ENCODE data around the gene RPAIN. TPM values are rescaled to one million over a fixed set of nuclear protein-coding genes. Genes with fewer than 3 reads are reported as not detected.

The RPAIN gene
- total and polyA plus RNA-seq, 10 of the 15 experiments (the other 5 are each of a cell fraction or from before 2014, with no cell fraction given) = 45.8 to 109 (median 70.5) TPM

- TF ChIP-seq BRCA1 (IDR thresholded peaks at IDR 0.05; ENCODE audit: low read depth, low read length) = no peak
- TF ChIP-seq SP1 (IDR thresholded peaks at IDR 0.05; ENCODE audit: low read depth, low read length) = peak; percentile 9
- 0 out of 2 replicates have a peak, but pooled peaks have one; percentile 21 for TF ChIP-seq EED (IDR thresholded peaks at IDR 0.05; ENCODE audit: low read depth)
- peak; percentile 33 to 53; a peak in 1 of 4 replicates for TF ChIP-seq IKZF2 (IDR thresholded peaks at IDR 0.05)
- no peak for TF ChIP-seq ASH2L (IDR thresholded peaks at IDR 0.05; ENCODE audit: borderline replicate concordance, low read depth)
- TF ChIP-seq CHD2 (IDR thresholded peaks at IDR 0.05; ENCODE audit: borderline replicate concordance, low read depth, low read length) = peak; percentile 58; the same call in 1 of the 2 replicates
- no peak for TF ChIP-seq SKIL (IDR thresholded peaks at IDR 0.05; ENCODE audit: low read depth, poor library complexity, severe bottlenecking)
- TF ChIP-seq NKRF (conservative IDR thresholded peaks at IDR 0.05) = no peak; the same call in 1 of the 2 replicates
- peak; percentile 92 for TF ChIP-seq MEF2B (IDR thresholded peaks at IDR 0.05; ENCODE audit: partially characterized antibody, poor library complexity, severe bottlenecking)
- no peak for TF ChIP-seq BMI1 (IDR thresholded peaks at IDR 0.05; ENCODE audit: borderline replicate concordance)
- no peak for TF ChIP-seq TARDBP (IDR thresholded peaks at IDR 0.05; ENCODE audit: borderline replicate concordance)
- no peak for TF ChIP-seq CTCF (IDR thresholded peaks at IDR 0.05 in 2 of 3, conservative IDR thresholded peaks at IDR 0.05 in 1 of 3; ENCODE audit: control insufficient read depth in 2 of 3, extremely low read depth in 1 of 3, insufficient read depth in 1 of 3, low read depth in 3 of 3, low read length in 3 of 3)
- no peak for TF ChIP-seq E4F1 (IDR thresholded peaks at IDR 0.05; ENCODE audit: borderline replicate concordance, partially characterized antibody)
- TF ChIP-seq GABPA (IDR thresholded peaks at IDR 0.05; ENCODE audit: low read depth) = no peak
- no peak for TF ChIP-seq FOXM1 (IDR thresholded peaks at IDR 0.05; ENCODE audit: low read depth, low read length)
- peak; percentile 40; the same call in 1 of the 2 replicates for TF ChIP-seq MTA2 (IDR thresholded peaks at IDR 0.05; ENCODE audit: low read depth)
- peak; percentile 49; the same call in 1 of the 2 replicates for TF ChIP-seq PAX5 (IDR thresholded peaks at IDR 0.05; ENCODE audit: borderline replicate concordance, low read depth, low read length)
- TF ChIP-seq KDM1A (IDR thresholded peaks at IDR 0.05; ENCODE audit: borderline replicate concordance) = no peak
- peak in 1 of 2 experiments; percentile 54; a peak in 2 of 4 replicates for TF ChIP-seq EP300 (IDR thresholded peaks at IDR 0.05; ENCODE audit: borderline replicate concordance in 1 of 2, control insufficient read depth in 1 of 2, low read depth in 2 of 2, low read length in 2 of 2)
- peak; percentile 46; the same call in 1 of the 2 replicates for TF ChIP-seq NFYB (IDR thresholded peaks at IDR 0.05; ENCODE audit: insufficient read depth, low read depth, low read length)
- TF ChIP-seq NFXL1 (IDR thresholded peaks at IDR 0.05; ENCODE audit: borderline replicate concordance) = no peak
- no peak for TF ChIP-seq PAX8 (IDR thresholded peaks at IDR 0.05)
Observed at GRCh38 chr17:5418858-5419355, 1.1 kb upstream of the RPAIN start (continued).
